Fibroblast of pulmonary artery (primary cell): Measurements from ENCODE around the gene SORD.
"Not testable (repeated sequence)": the region's sequence is repeated elsewhere in the genome, so short reads cannot be mapped to it uniquely, and the experiment has no call there.

ENCODE experiments used
- DNase-seq: peaks from one replicate; pipeline ENCODE4 v3.0.0-alpha.2; 2010; ENCODE audit warnings: low read depth
- H3K4me3 ChIP-seq: replicated peaks from 2 replicates; pipeline ENCODE4 v1.5.1; 2011; ENCODE audit warnings: low read depth, mild to moderate bottlenecking, control low read depth, low read length, moderate library complexity
- TF ChIP-seq, protein P1 (sequence below): IDR thresholded peaks from 2 replicates; pipeline ENCODE4 v1.5.1; 2011; ENCODE audit warnings: mild to moderate bottlenecking, control low read depth, low read length, inconsistent platforms; ENCODE audit errors: missing control alignments

SORD gene

DNA sequence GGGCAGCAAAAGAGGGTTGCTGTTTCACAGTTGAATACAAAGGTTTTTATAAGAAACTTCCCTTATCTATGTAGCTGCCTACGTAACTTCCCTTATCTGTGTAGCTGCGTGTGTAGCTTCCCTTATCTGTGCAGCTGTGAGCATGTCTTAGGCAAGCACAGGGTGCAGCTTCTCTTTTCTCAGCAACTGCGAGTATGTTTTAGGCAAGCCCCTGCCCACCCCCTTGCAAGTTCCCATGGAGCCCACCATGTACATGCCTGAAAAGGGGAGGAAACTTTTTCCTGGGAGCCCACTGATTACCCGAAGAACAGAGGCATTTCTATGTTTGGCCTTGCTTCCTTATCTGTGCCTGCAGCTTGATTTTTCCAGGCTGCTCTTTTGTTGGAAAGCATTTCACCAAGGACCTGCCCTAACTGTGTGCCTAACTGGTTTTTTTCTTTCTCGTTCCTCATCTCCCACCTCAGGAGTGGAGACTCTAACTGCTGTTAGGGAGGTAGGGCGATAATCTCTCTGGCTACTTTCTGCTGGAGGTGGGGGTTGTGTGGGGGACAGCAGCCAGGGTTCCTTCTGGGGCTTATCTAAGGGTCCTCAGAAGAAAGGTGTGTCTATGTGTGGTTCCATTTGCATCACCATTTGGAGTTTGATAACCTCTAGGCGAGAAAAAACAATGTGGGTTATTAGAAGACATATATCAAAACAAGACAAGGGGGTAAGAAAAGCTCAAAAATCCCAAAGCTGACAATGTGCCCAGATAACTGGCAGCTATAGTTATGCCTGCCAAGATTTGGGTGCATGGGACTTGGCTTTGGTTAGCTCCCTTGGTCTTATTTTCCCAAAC, 26.0 kb downstream of the SORD start:
- peak; percentile 90 for DNase-seq
- no peak overlapping the region for H3K4me3 ChIP-seq
- TF ChIP-seq, protein P1, sequence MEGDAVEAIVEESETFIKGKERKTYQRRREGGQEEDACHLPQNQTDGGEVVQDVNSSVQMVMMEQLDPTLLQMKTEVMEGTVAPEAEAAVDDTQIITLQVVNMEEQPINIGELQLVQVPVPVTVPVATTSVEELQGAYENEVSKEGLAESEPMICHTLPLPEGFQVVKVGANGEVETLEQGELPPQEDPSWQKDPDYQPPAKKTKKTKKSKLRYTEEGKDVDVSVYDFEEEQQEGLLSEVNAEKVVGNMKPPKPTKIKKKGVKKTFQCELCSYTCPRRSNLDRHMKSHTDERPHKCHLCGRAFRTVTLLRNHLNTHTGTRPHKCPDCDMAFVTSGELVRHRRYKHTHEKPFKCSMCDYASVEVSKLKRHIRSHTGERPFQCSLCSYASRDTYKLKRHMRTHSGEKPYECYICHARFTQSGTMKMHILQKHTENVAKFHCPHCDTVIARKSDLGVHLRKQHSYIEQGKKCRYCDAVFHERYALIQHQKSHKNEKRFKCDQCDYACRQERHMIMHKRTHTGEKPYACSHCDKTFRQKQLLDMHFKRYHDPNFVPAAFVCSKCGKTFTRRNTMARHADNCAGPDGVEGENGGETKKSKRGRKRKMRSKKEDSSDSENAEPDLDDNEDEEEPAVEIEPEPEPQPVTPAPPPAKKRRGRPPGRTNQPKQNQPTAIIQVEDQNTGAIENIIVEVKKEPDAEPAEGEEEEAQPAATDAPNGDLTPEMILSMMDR, result no peak

DNA sequence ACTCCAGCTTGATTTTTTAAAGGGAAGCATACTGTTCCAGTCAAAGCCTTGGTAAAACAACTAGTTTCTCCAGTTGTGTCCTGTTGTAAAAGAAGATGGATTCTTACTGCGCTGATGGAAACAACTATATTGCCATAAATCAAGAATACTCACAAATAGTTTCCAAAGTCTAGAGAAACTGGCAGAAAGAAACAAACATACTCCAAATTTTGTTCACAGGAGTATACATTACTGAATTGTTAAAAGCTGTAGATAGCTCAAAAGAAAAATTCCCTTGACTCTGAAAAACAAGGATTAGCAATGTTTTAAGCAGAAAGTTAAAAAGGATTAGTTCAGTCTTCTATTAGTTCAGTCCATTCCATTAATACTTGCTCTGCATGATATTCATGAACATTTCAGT, 27.6 kb downstream of the SORD start:
- TF ChIP-seq, protein P1, result no peak
- no peak overlapping the region for H3K4me3 ChIP-seq
- no peak for DNase-seq

DNA sequence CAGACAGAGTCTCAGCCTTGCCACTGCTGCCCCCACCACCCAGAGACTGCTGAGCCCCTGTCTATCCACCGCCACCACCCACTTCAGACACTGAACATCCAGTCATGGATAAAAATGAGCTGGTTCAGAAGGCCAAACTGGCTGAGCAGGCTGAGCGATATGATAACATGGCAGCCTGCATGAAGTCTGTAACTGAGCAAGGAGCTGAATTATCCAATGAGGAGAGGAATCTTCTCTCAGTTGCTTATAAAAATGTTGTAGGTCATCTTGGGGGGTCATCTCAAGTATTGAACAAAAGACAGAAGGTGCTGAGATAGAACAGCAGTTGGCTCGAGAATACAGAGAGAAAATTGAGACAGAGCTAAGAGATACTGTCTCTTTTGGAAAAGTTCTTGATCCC, 29.7 kb downstream of the SORD start:
- DNase-seq, H3K4me3 ChIP-seq: not testable (repeated sequence)

DNA sequence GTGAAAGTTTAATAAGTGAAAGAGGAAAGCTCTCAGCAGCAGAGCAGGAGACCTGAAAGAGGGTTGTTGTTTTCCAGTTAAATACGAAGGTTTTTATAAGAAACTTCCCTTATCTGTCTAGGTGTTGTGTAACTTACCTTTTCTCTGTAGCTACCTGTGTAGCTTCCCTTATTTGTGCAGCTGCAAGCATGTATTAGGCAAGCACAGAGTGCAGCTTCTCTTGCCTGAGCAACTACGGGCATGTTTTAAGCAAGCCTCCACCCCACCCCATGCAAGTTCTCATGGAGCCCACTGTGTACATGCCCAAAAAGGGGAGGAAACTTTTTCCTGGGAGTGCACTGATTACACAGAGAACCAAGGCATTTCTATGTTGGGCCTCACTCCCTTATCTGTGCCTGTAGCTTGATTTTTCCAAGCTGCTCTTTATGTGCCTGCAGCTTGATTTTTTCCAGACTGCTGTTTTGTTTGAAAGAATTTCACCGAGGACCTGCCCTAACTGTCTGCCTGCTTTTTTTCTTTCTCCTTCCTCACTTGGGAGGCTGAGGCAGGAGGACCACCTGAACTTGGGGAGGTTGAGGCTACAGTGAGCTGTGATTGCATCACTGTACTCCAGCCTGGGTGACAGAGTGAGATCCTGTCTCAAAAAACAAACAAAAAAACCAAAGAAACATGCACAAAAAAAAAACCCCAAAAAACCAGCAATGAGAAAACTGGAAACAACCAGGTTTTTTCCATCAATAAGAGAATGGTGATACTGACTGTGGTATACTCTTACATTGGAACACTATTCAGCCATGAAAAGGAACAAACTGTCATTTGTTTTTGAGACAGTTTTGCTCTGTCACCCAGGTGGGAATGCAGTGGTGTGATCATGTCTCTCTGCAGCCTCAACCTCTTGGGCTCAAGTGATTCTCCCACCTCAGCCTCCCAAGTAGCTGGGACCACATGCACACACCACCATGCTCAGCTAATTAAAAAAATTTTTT, 36.0 kb downstream of the SORD start:
- H3K4me3 ChIP-seq, DNase-seq: not testable (repeated sequence)

DNA sequence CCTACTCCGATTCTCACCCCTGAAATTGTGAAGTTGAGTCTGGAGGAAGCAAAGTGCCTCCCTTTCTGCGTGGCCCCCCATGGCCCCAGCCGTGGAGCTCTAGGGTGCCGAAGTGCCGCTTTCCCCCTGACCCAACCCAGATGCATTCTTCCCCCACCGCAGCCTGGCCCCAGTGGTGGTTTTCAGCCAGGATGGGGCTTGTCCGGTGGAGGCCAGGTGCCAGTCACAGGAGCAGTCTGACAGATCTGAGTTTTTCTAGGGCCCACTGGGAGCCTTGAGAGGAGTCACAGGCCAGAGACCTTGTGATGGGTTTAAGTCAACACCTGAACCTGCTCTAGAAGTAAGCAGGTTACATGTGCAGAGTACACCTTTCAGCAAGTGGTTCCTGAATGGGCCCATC, 39.3 kb downstream of the SORD start:
- H3K4me3 ChIP-seq, DNase-seq: not testable (repeated sequence)

DNA sequence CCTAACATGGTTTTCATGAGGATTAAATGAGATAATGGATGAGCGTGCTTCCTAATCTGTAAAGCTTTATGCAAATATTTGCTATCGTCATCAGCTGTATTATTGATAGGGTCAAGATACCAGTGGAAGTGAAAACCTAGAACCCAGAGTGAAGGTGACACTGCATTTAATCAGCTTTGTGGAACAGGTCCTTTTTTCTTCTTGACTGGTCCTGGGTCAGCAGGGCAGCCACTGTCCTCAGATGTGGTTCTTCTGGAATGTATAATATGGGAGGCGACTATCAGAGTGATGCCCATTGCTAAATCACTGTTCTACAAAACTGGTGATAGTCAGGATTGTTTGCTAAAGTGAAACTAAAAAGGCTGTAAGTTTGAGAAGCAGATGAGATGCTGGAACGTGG, 41.4 kb downstream of the SORD start:
- TF ChIP-seq, protein P1, result no peak
- no peak overlapping the region for H3K4me3 ChIP-seq
- DNase-seq, result peak; percentile 33

DNA sequence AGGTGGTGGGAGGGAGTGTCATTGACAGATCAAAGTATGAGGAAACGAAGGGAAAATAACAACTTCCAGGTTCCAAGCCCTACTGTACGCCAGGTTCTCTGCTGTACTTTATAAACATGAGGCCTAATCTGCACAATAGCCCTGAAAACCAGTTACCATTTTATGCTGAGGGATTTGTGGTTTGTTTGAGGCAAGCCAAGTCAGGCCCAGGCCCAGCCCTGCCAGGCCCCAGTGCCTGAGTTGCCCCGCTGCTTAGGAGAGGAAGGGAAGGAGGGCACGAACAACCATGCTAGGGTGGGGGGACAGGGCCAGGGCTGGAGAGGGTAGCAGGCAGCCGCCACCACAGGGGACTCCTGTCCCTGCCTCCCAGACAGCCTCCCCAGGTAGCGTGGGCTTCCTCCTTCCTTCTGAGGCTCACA, 47.0 kb downstream of the SORD start:
- not testable (repeated sequence) for DNase-seq, H3K4me3 ChIP-seq

DNA sequence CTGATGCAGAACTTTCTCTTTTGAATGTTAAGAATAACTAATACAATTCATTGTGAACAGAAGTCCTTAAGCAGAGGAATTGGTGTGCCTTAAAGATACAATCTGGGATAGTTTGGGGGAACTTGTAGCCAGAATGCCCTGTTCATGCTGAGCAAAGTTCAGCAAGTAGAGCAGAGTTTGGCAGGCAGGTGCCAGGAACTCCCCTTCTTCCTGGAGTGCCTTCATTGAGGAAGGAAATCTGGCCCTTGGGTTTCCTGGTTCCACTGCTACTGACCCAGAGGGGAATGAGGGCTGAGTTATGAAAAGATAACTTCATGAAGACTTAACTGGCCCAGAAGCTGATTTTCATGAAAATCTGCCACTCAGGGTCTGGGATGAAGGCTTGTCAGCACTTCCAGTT, 50.6 kb downstream of the SORD start:
- not testable (repeated sequence) for DNase-seq

DNA sequence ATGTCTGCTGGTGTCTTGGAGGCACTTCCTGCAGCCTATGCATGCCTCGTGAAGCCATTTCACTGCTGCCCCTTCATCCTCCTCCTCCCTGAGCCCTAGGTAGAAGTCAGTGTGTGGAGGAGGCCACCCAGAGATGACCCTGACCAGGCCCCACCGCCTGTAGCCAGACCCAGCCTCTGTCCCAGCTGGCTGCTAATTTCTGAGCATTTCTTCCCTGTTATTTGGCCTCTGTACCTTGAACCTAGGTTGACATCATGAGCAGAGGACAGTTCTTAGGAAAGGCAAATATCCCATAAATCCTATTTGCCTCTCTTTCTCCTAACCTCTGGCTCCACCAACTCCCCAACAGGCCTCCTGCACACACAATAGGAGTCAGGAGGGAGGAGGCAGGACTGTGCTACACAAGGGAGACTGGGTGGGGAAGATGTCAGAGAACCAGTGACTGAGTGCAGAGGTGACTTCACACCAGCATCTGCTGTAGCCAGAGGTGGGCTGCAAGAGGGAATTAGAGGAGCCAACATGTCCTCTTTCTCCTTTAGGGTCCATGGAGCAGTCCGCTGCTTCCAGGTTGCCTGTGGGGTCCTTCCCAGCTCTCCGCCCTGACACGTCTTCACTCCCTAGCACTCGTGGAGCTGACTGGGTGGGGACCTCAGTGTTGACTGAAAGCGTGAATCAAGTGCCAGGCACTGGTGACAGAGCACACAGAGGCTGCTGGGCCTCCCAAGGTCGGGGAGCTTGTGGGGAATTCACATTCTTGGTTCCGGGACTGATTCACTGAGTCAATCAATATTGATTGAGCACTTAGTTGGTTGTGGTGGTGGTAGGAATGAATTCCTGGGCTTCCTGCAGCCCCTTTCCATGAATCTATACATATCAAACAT, 52.7 kb downstream of the SORD start:
- not testable (repeated sequence) for H3K4me3 ChIP-seq, DNase-seq

More for the DNA sequence above, 50.6 kb downstream of the SORD start:
- not testable (repeated sequence) for H3K4me3 ChIP-seq

DNA sequence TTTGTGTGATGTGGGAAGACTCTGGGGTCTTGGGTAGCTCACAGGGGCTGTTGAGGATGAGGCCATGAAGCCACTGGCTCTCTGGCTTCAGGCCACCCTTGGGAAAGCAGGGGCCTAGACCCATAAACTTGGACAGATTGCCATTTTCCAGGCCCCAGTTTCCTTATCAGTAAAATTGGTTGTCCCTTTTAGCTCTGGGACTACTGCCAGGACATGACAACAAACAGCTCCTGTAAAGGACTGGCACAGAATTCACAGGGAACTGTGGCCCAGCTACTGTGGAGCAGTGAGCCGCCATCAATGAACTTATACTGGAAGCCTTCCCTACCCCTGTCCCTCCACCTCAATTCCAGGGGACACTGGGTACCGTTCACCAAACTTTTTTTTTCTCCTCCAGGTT, 54.4 kb downstream of the SORD start:
- not testable (repeated sequence) for H3K4me3 ChIP-seq, DNase-seq

DNA sequence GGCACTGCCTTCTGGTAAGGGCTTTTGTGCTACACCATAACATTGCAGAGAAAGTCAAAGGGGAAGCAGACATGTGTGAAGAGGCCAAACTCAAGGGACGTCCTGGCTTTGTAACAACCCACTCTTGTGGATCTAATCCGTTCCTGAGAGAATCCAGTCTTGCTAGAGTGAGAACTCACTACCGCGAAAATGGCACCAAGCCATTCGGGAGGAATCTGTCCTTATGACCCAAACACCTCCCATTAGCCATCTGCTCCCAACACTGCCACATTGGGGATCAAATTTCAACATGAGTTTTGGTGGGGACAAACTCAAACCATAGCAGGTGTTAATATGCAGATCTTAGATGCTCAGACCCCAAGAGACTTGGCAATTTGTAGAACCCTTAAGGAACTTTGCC, 56.2 kb downstream of the SORD start:
- H3K4me3 ChIP-seq, DNase-seq: not testable (repeated sequence)

DNA sequence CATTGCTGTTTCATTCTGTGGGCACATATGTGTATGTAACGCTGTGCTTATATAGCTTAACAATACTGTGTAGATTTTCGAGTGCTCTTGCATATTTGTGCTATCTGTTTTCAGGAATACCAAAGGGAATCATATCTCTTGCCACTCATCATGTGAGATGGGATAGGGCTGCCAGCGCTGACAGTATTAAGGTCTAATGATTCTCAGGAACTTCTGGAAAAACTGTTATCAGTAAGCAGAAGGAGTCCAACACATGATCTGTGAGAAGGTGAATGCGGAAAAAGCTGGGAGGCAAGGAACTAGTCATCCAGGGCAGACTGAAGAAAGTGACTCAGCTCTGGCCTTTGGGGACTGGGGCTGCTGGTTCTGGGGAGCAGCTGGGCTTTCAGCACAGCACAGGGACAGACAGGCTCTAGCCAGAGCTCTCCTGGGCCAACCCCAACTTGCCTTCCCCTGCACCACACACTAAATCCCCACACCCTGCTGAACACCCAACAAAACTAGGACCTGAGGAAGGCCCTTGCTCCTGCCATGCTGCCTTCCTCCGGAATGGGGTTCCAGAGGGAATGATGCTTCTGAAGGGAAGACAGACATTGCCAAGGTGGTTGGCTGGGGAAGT, 56.7 kb downstream of the SORD start:
- peak; percentile 6 for DNase-seq
- H3K4me3 ChIP-seq, result not testable (repeated sequence)

DNA sequence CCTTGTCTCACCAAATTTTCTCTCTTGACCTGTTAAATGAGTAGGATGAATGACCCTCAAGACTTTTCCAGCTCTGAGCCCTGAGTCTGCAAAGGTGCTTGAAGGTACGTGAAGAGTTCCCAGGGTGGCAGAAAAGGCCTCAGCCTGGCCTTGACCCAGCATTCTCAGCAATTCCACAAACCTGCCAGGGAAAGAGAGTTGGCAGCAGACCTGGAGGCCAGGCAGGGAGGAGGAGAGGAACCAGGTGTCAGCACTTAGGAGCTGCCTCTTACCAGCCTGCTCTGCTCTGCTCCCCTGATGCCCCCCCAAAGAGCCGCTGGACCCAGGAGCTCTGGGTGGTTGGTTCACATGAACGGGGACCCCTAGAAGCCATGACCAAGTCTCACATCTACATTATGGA, 57.6 kb downstream of the SORD start:
- not testable (repeated sequence) for DNase-seq, H3K4me3 ChIP-seq

DNA sequence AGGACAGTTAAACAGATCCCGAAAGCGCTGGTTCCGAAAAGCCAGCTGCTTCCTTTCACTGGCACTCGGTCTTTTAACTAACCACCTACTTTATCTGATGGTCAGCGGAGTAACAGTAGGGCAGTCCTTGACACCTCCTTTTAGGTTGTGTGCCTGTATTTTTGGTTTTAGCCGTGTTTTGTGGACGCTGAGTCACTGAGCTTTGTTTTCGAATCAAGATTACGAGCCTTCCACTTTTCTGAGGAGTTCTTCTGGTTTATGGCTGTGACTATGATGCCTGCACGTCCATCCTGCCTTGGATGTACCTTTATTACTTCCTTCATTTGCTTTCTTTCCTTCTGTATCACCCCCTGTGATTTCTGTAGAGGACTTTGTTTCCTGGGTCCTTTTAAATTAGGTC, 59.4 kb downstream of the SORD start:
- not testable (repeated sequence) for H3K4me3 ChIP-seq, DNase-seq
